HG03280 (cell line): ENCODE measurements around the gene RAD51AP1.

Source experiments
- ATAC-seq: cut with Tn5 transposase; IDR thresholded peaks from one replicate; pipeline ENCODE4 v1.9.1; 2021; ENCODE audit warnings: mild to moderate bottlenecking, moderate library complexity; ENCODE audit not compliant: unreplicated experiment

RAD51AP1 gene

GRCh38 chr12:4540638-4541037 is 1.9 kb downstream of the RAD51AP1 start:
- no peak for ATAC-seq

- no peak for ATAC-seq
Observed at GRCh38 chr12:4545195-4545594, 6.5 kb downstream of the RAD51AP1 start.

- ATAC-seq = no peak
Observed at GRCh38 chr12:4552191-4552590, 13.5 kb downstream of the RAD51AP1 start.

- ATAC-seq = no peak
Observed at GRCh38 chr12:4553943-4554342, 15.3 kb downstream of the RAD51AP1 start.

GRCh38 chr12:4555804-4556203 is 17.1 kb downstream of the RAD51AP1 start:
- ATAC-seq = no peak

GRCh38 chr12:4556735-4557530 is 18.2 kb downstream of the RAD51AP1 start:
- no peak for ATAC-seq

- ATAC-seq = no peak
Observed at GRCh38 chr12:4557586-4557985, 18.9 kb downstream of the RAD51AP1 start.

- no peak for ATAC-seq
Observed at GRCh38 chr12:4558171-4558570, 19.5 kb downstream of the RAD51AP1 start.

GRCh38 chr12:4562034-4562657 is 23.5 kb downstream of the RAD51AP1 start, which contains the start of gene DYRK4:
Gene DYRK4 (plus strand): TSS chr12:4562208. CDS start chr12:4562246, 38 bp downstream.
- no peak for ATAC-seq

- ATAC-seq = no peak
Observed at GRCh38 chr12:4563336-4563735, 24.6 kb downstream of the RAD51AP1 start.

- ATAC-seq = no peak
Observed at GRCh38 chr12:4564818-4565217, 26.1 kb downstream of the RAD51AP1 start.

GRCh38 chr12:4566474-4566873 is 27.8 kb downstream of the RAD51AP1 start:
- ATAC-seq = no peak

- no peak for ATAC-seq
Observed at GRCh38 chr12:4567073-4567881, 28.6 kb downstream of the RAD51AP1 start.

- ATAC-seq = no peak
Observed at GRCh38 chr12:4569261-4569660, 30.6 kb downstream of the RAD51AP1 start.

GRCh38 chr12:4572680-4573079 is 34.0 kb downstream of the RAD51AP1 start:
- ATAC-seq = no peak

GRCh38 chr12:4579305-4580102 is 40.8 kb downstream of the RAD51AP1 start:
- no peak for ATAC-seq

GRCh38 chr12:4580281-4580688 is 41.6 kb downstream of the RAD51AP1 start:
- ATAC-seq = no peak

GRCh38 chr12:4584281-4584680 is 45.6 kb downstream of the RAD51AP1 start:
- no peak for ATAC-seq

- ATAC-seq = no peak
Observed at GRCh38 chr12:4584896-4585295, 46.2 kb downstream of the RAD51AP1 start.

GRCh38 chr12:4586500-4586899 is 47.8 kb downstream of the RAD51AP1 start:
- ATAC-seq = no peak

GRCh38 chr12:4587108-4587507 is 48.4 kb downstream of the RAD51AP1 start:
- ATAC-seq = no peak
